RWPE2 (cell line): Measurements from ENCODE around the gene NDUFA5.

Source experiments
- ATAC-seq: fragments of 200-7000 bp; cut with Tn5 transposase; 3 replicates; pipeline ENCODE4 v1.9.1; 2021; ENCODE audit warnings: low read depth
- DNase-seq: peaks from one replicate; pipeline ENCODE4 v3.0.0-alpha.2; 2020; ENCODE audit warnings: low spot score
- H3K27ac ChIP-seq: fragments of 450-650 bp; 2 replicates; pipeline ENCODE4 v1.5.1; 2017; ENCODE audit warnings: mild to moderate bottlenecking; ENCODE audit not compliant: poor library complexity, severe bottlenecking
- H3K27me3 ChIP-seq: fragments of 250-450 bp; sonication (Bioruptor Pico); 2 replicates; pipeline ENCODE4 v1.5.1; 2021; ENCODE audit warnings: mild to moderate bottlenecking, moderate library complexity; ENCODE audit not compliant: insufficient read depth, poor library complexity, severe bottlenecking
- H3K36me3 ChIP-seq: fragments of 250-450 bp; sonication (Bioruptor Pico); 2 replicates; pipeline ENCODE4 v1.5.1; 2020; ENCODE audit warnings: low read depth, mild to moderate bottlenecking, moderate library complexity
- H3K4me1 ChIP-seq: fragments of 250-450 bp; sonication (Bioruptor Pico); 2 replicates; pipeline ENCODE4 v1.5.1; 2021; ENCODE audit warnings: mild to moderate bottlenecking, moderate library complexity; ENCODE audit not compliant: insufficient read depth, poor library complexity, severe bottlenecking
- H3K4me3 ChIP-seq: fragments of 250-450 bp; sonication (Bioruptor Pico); 2 replicates; pipeline ENCODE4 v1.5.1; 2021; ENCODE audit warnings: mild to moderate bottlenecking, moderate library complexity; ENCODE audit not compliant: severe bottlenecking
- H3K9me3 ChIP-seq: fragments of 250-450 bp; sonication (Bioruptor Pico); 2 replicates; pipeline ENCODE4 v1.5.1; 2021; ENCODE audit warnings: mild to moderate bottlenecking, moderate library complexity; ENCODE audit not compliant: severe bottlenecking
- TF ChIP-seq, protein P1 (sequence below): fragments of 450-650 bp; IDR thresholded peaks from one replicate; pipeline ENCODE4 v1.5.1; 2017; ENCODE audit warnings: mild to moderate bottlenecking, moderate library complexity; ENCODE audit not compliant: poor library complexity, severe bottlenecking

NDUFA5 gene

DNA sequence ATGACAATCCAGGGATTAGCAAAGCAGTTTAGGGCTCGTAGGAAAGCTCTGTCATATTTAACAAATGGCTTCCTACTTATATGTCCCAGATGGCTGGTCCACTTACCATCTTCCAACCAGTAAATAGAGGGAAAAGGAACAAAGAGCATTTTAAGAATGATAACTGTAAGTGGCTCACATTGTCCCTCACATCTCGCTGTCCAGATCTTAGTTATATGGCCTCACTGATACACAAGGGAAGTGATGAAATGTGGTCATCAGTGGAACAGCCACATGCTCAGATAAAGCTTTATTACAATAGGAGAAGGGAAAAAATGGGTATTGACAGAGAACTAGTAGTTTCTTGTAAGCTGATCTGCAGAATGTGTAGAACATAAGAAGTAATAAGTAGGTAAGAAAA, 59.0 kb downstream of the NDUFA5 start:
- TF ChIP-seq, protein P1, sequence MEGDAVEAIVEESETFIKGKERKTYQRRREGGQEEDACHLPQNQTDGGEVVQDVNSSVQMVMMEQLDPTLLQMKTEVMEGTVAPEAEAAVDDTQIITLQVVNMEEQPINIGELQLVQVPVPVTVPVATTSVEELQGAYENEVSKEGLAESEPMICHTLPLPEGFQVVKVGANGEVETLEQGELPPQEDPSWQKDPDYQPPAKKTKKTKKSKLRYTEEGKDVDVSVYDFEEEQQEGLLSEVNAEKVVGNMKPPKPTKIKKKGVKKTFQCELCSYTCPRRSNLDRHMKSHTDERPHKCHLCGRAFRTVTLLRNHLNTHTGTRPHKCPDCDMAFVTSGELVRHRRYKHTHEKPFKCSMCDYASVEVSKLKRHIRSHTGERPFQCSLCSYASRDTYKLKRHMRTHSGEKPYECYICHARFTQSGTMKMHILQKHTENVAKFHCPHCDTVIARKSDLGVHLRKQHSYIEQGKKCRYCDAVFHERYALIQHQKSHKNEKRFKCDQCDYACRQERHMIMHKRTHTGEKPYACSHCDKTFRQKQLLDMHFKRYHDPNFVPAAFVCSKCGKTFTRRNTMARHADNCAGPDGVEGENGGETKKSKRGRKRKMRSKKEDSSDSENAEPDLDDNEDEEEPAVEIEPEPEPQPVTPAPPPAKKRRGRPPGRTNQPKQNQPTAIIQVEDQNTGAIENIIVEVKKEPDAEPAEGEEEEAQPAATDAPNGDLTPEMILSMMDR = no peak
- Histone ChIP-seq H3K27ac (no peak overlapping the region), H3K36me3 (no peaks in the 10 kb centered on the region), H3K9me3 (no peaks in the 10 kb centered on the region), H3K4me1 (peaks cover 3% of the 10 kb centered on the region), H3K4me3 (no peak overlapping the region), H3K27me3 (no peaks in the 10 kb centered on the region)
- ATAC-seq (no peak), DNase-seq (no peak)

DNA sequence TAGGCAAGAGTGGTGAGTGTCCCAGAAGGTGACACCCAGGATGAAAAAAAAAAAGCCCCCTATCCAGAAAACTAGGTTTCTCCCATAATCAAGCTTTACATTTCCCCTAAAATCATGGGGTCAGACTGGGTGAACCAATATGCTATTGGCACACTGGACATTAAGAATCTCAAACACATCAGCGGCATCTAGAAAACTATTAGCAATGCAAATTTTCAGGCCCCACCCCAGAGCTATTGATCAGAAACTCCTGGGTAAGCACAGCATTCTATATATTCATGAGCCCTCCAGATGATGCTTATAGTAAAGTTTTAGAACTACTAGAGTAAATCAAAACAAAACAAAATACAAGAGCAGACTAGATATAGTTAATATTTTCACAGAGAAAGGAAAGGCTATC, 59.6 kb downstream of the NDUFA5 start:
- H3K36me3 ChIP-seq = no peaks in the 10 kb centered on the region

DNA sequence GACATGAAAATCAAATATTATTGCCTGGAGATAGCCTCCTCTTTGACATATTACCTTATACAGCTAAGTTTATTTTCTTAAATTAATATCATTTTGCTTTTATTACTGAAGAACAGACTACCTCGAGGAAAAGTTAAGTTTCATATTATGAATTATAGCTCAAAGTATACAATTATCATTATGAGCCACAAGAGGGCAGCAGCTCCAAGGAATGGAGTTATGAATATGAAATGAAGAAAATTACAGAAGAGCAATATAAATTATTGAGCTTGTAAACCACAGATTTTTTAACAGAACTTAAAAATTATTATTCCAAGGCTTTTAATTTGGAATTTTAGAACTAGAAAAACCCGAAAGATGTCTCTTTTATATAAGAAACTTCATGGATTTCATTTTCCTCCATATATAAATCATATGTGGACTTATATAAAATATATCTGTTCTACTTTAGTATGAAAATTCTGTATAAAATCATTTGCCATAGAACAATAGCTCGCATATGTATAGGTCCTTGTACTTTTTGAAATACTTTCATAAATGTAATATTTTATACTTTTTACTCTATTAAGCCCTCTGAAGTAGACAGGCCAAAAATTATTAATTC, 63.3 kb downstream of the NDUFA5 start:
- ATAC-seq (no peak), DNase-seq (no peak)
- H3K4me3 ChIP-seq = no peak overlapping the region

More for the DNA sequence above, 59.6 kb downstream of the NDUFA5 start:
- TF ChIP-seq, protein P1 = no peak
- H3K4me3 ChIP-seq = no peak overlapping the region
- ATAC-seq (no peak), DNase-seq (no peak)
- no peaks in the 10 kb centered on the region for H3K9me3 ChIP-seq
- peaks cover 3% of the 10 kb centered on the region for H3K4me1 ChIP-seq
- H3K27me3 ChIP-seq = no peaks in the 10 kb centered on the region
- H3K27ac ChIP-seq = no peak overlapping the region

DNA sequence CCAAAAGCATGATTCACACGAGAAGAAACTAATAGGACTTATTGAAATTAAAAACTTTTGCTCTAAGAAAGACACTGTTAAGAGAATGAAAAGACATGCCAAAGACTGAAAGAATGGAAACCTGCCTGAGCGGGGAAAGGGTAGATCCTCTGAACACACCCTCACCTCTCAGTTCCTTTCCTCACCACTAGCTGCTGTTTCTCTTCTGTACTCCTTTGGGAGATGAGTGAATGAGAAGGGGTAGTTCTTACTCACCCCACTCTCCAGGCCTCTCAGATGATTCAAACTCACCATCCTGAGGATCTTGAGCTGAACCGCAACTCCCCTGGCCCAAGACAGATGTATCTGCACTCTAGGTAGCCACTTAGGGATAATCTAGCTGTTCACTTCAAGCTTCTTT, 65.1 kb downstream of the NDUFA5 start:
- Histone ChIP-seq H3K27ac (no peak overlapping the region), H3K4me1 (peaks cover 3% of the 10 kb centered on the region), H3K4me3 (no peak overlapping the region), H3K36me3 (no peaks in the 10 kb centered on the region), H3K27me3 (no peaks in the 10 kb centered on the region), H3K9me3 (no peaks in the 10 kb centered on the region)
- DNase-seq (no peak), ATAC-seq (peak; percentile 68; the same call in 2 of the 3 replicates)
- TF ChIP-seq, protein P1 = no peak

More for the DNA sequence above, 63.3 kb downstream of the NDUFA5 start:
- Histone ChIP-seq H3K27ac (no peak overlapping the region), H3K27me3 (no peaks in the 10 kb centered on the region), H3K9me3 (no peaks in the 10 kb centered on the region), H3K36me3 (no peaks in the 10 kb centered on the region), H3K4me1 (peaks cover 3% of the 10 kb centered on the region)
- TF ChIP-seq, protein P1 = peak; percentile 93
